Endothelial cell of umbilical vein (primary cell): ENCODE results near the gene ITPKB. TPM values are rescaled to one million over a fixed set of nuclear protein-coding genes. Genes with fewer than 3 reads are reported as not detected.

Experiments
- BruUV-seq: library from RNA; stranded (reverse); fragments of 400-500 nt; replicated peaks from 2 replicates; lab custom pipeline; 2021; lab: Mats Ljungman, UMichigan
- CTCF ChIA-PET: fragments of 300-600, 350-600 bp; sonication (Branson Sonifier 250); formaldehyde crosslinking; loops from one replicate; lab custom pipeline; 2021; ENCODE audit warnings: antibody characterized with exemption, inconsistent platforms; lab: Charles Lee
- POLR2A ChIA-PET: fragments of 300-600, 350-600 bp; sonication (Branson Sonifier 250); formaldehyde crosslinking; loops from one replicate; lab custom pipeline; 2021; ENCODE audit warnings: antibody characterized with exemption, inconsistent platforms; lab: Charles Lee
- DNase-seq: peaks from one replicate; pipeline ENCODE4 v3.0.0-alpha.2; 2011; ENCODE audit warnings: low read depth, low spot score
- FAIRE-seq: peaks from 2 replicates; lab custom pipeline; 2011; peaks lifted over from hg19 to GRCh38; lab: Jason Lieb, UNC
- H2AFZ ChIP-seq: 2 replicates; pipeline ENCODE4 v1.6.0; 2012; ENCODE audit warnings: low read depth, low read length, control low read depth, inconsistent platforms
- H3K27ac ChIP-seq: 2 replicates; pipeline ENCODE4 v1.5.1; 2011; ENCODE audit warnings: low read depth, mild to moderate bottlenecking, control low read depth, low read length, moderate library complexity; ENCODE audit not compliant: insufficient read depth
- H3K27me3 ChIP-seq, 2 experiments: 2 replicates each; pipeline versions ENCODE4 v1.6.0 to v1.6.1; 2011; ENCODE audit warnings: low read length in 2 of 2, mixed read lengths in 1 of 2; ENCODE audit not compliant: control insufficient read depth in 2 of 2, insufficient read depth in 2 of 2
- H3K36me3 ChIP-seq, 2 experiments: 2 replicates in 1 of 2; 3 replicates in 1 of 2; pipeline ENCODE4 v1.5.1; 2011; ENCODE audit warnings: low read length in 2 of 2, mild to moderate bottlenecking in 1 of 2, moderate library complexity in 1 of 2; ENCODE audit not compliant: control insufficient read depth in 2 of 2, insufficient read depth in 2 of 2; ENCODE audit errors: extremely low read depth in 1 of 2
- H3K4me1 ChIP-seq: 3 replicates; pipeline ENCODE4 v1.5.1; 2011; ENCODE audit warnings: mild to moderate bottlenecking, low read length; ENCODE audit not compliant: control insufficient read depth, insufficient read depth; ENCODE audit errors: extremely low read depth
- H3K4me2 ChIP-seq: 2 replicates; pipeline ENCODE4 v1.6.1; 2011; ENCODE audit warnings: low read length, control low read depth, mixed read lengths; ENCODE audit not compliant: insufficient read depth
- H3K4me3 ChIP-seq, 3 experiments: fragments of 200-600 bp in 1 of 3; sonication (generic), shearing (Covaris generic) in 1 of 3; replicated peaks in 1 of 3; 2 replicates each; pipeline ENCODE4 v1.5.1; 2011 to 2016; ENCODE audit warnings: control low read depth in 3 of 3, low read length in 3 of 3, mild to moderate bottlenecking in 2 of 3, inconsistent platforms in 1 of 3, low read depth in 1 of 3, moderate library complexity in 1 of 3; ENCODE audit not compliant: insufficient read depth in 1 of 3
- H3K79me2 ChIP-seq: 2 replicates; pipeline ENCODE4 v1.6.0; 2012; ENCODE audit warnings: low read length, inconsistent platforms; ENCODE audit not compliant: control insufficient read depth, insufficient read depth
- H3K9ac ChIP-seq: replicated peaks from 2 replicates; pipeline ENCODE3; 2011; ENCODE audit warnings: low read length, control low read depth; ENCODE audit not compliant: insufficient read depth; ENCODE audit errors: extremely low read depth
- H3K9me1 ChIP-seq: replicated peaks from 3 replicates; pipeline ENCODE4 v1.6.0; 2011; ENCODE audit warnings: mild to moderate bottlenecking, low read length; ENCODE audit not compliant: control insufficient read depth, insufficient read depth; ENCODE audit errors: extremely low read depth
- H3K9me3 ChIP-seq: replicated peaks from 2 replicates; pipeline ENCODE4 v1.5.1; 2012; ENCODE audit warnings: low read length, inconsistent platforms; ENCODE audit not compliant: control insufficient read depth, insufficient read depth
- H4K20me1 ChIP-seq: replicated peaks from 2 replicates; pipeline ENCODE3; 2011; ENCODE audit warnings: mild to moderate bottlenecking, low read length; ENCODE audit not compliant: control insufficient read depth, insufficient read depth; ENCODE audit errors: extremely low read depth
- CTCF ChIP-seq, 2 donors: IDR thresholded peaks; 1 replicate in 1 of 2; 2 replicates in 1 of 2; pipeline ENCODE4 v1.5.1; 2011; ENCODE audit warnings: low read length in 2 of 2, mild to moderate bottlenecking in 2 of 2, moderate library complexity in 2 of 2, control low read depth in 1 of 2, inconsistent platforms in 1 of 2, low read depth in 1 of 2; ENCODE audit not compliant: insufficient read depth in 1 of 2; ENCODE audit errors: extremely low read depth in 1 of 2
- FOS ChIP-seq: IDR thresholded peaks from 2 replicates; pipeline ENCODE4 v1.6.1; 2011; ENCODE audit warnings: mild to moderate bottlenecking, low read length, moderate library complexity, borderline replicate concordance; ENCODE audit not compliant: insufficient read depth
- GATA2 ChIP-seq: IDR thresholded peaks from 2 replicates; pipeline ENCODE4 v1.7.0; 2011; ENCODE audit warnings: low read depth, mild to moderate bottlenecking, moderate library complexity, mixed read lengths, low read length; ENCODE audit not compliant: insufficient read length, insufficient read depth
- JUN ChIP-seq: IDR thresholded peaks from 2 replicates; pipeline ENCODE4 v1.6.1; 2011; ENCODE audit warnings: borderline replicate concordance, low read depth; ENCODE audit not compliant: insufficient read length, insufficient read depth
- MAX ChIP-seq: IDR thresholded peaks from 2 replicates; pipeline ENCODE4 v1.6.1; 2011; ENCODE audit not compliant: insufficient read depth, insufficient read length
- MYC ChIP-seq: IDR thresholded peaks from one replicate; pipeline ENCODE4 v1.6.1; 2011; ENCODE audit warnings: mild to moderate bottlenecking, low read depth, low read length
- POLR2AphosphoS5 ChIP-seq: IDR thresholded peaks from 2 replicates; pipeline ENCODE4 v1.6.1; 2012; ENCODE audit warnings: low read depth, mild to moderate bottlenecking, control low read depth, low read length, moderate library complexity; ENCODE audit not compliant: insufficient read depth
- dilution Hi-C: fragments of 300-500 bp; cut with MboI; formaldehyde crosslinking; loops from one replicate; pipeline ENCODE4 v1.15.0; 2019; ENCODE audit warnings: low sequenced_read_pairs; ENCODE audit not compliant: extremely low pct_ligation_motif_present
- intact Hi-C: fragments of 100-400 bp; cut with micrococcal nuclease; formaldehyde crosslinking; loops from one replicate; pipeline ENCODE4 v1.10.0; 2022
- polyA plus RNA-seq, 4 experiments: library from polyadenylated mRNA; depleted of rRNA in 3 of 4; stranded (reverse) in 3 of 4; unstranded in 1 of 4; fragments of >200 nt; gene quantifications; 2 replicates each; pipeline versions ENCODE4 v1.2.1 to v1.2.3, GENCODE V29; 2011 to 2012; ENCODE audit warnings: missing spikeins in 1 of 4
- total RNA-seq: library from RNA; stranded (reverse); gene quantifications from 2 replicates; pipeline ENCODE4 v1.2.3, GENCODE V29; 2021

Gene ITPKB
- total and polyA plus RNA-seq, 2 donors (not counting 3 experiments of a cell fraction or from before 2014, with no cell fraction given) = 7.7 to 34.8 TPM

- no peak overlapping the region for H3K27ac ChIP-seq
- intact Hi-C loops (no loop called here), dilution Hi-C loops (no loop called here)
- no peak overlapping the region for H3K4me3 ChIP-seq
- ChIA-PET CTCF (interaction anchor here (0.8 to 1.6 kb wide), 2 partner anchors 10 to 11 kb away, joined by 3 to 5 read pairs; partner anchors contain the start of gene ITPKB), POLR2A (no interaction called here)
- no peaks in the 10 kb centered on the region for H3K79me2 ChIP-seq
- TF ChIP-seq MAX = no peak
- TF ChIP-seq POLR2AphosphoS5 = no peak
- TF ChIP-seq CTCF (IDR thresholded peaks at IDR 0.05; ENCODE audit: extremely low read depth in 1 of 2, insufficient read depth in 1 of 2, low read depth in 1 of 2, low read length in 2 of 2) = no peak
- no peak for TF ChIP-seq JUN
- TF ChIP-seq GATA2 = no peak
- TF ChIP-seq FOS = no peak
- TF ChIP-seq MYC = no peak
- no peaks in the 10 kb centered on the region for H3K4me1 ChIP-seq
- H3K4me2 ChIP-seq = no peak overlapping the region
- DNase-seq (no peak), FAIRE-seq (no peak)
- no TSS peak for BruUV-seq
- H3K9ac ChIP-seq = no peak overlapping the region
- peaks cover 3% of the 10 kb centered on the region in 2 experiments for H3K27me3 ChIP-seq
- no peak overlapping the region for H2AFZ ChIP-seq
- no peaks in the 10 kb centered on the region for H3K9me1 ChIP-seq
- no peaks in the 10 kb centered on the region for H3K36me3 ChIP-seq
- H3K9me3 ChIP-seq = no peaks in the 10 kb centered on the region
- H4K20me1 ChIP-seq = no peaks in the 10 kb centered on the region
These were observed 10.4 kb upstream of the ITPKB start for GRCh38 chr1:226749467-226749866.
